Measurements from ENCODE around the gene ARHGAP1.
"Not testable (repeated sequence)": the region's sequence is repeated elsewhere in the genome, so short reads cannot be mapped to it uniquely, and the experiment has no call there.

The ARHGAP1 gene

DNA sequence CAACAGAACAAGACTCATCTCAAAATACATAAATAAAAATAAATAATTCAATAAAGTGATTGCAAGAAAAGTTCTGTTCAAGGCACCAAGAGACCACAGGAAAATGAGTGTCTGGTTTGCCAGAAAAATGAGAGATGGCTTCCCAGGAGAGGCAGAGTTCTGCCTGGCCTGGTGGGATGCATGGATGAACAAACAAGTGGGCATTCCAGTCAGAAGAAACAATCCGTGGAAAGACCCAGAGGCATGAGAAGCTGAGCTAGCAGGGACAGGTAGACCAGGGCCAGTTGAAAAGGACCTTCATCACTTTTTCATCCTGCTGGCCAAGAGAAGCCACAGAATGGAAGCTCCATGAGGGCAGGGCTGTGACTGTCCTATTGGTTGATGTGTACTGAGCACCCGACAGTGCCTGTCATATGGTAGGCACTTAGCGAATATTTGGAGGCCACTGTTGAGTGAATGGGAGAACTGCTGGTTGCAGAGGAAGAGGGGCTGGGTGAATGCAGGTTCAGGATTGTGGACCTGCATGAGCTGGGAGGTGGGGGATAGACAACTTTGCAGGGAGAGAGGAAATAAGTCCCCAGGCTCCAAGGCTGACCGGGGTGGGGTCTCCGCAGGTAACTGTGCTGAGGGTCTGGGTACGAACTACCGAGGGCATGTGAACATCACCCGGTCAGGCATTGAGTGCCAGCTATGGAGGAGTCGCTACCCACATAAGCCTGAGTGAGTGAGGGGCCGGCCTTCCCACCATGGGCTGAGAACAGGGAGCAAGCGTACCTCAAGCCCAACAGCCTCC lies 22.3 kb upstream of the ARHGAP1 start:
- DNase-seq, result no peak

DNA sequence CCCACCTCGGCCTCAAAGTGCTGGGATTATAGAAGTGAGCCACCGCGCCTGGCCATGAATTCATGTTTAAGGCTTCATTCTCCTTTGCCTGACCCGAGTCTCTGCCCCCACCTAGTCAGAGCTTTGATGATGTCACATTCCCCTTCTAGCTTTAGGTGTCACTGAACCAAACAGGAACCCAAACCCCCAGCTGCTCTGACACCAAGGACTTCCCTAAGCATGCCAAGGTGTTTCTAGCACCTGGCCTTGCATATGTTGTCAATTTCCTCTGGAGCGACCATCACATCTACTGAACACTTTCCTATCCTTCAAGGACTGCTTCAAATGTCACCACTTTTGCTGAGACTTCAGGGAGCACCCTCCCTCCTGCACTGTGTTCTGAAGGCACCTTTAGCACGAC lies 20.9 kb upstream of the ARHGAP1 start:
- no peak for DNase-seq

DNA sequence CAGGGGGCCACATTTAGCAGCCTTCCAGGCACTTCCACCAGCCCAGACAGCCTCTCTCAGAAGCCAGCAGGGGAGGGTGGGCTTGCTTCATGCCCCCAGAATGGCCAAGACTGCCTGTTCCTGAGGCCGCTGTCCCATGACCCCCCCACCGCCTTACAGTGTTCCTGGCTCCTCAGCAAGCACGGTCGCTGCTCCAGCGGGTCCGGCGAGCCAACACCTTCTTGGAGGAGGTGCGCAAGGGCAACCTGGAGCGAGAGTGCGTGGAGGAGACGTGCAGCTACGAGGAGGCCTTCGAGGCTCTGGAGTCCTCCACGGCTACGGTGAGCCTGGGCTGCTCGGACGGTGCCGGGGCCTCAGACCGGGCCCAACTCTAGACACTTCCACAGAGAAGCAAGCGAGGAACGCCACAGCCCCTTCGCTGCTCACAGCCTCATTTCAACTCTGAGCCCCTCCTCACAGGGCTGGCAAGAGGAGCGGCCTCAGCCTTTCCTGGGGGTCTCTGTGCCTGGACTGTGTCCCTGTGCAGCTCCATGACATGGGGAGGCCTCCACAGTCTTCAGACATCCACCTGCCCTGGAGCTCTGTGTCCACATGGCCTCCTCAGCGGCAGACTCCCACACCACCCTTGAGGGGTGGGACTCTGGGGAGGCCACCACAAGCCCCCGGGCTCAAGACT lies 19.3 kb upstream of the ARHGAP1 start:
- no peak for DNase-seq

DNA sequence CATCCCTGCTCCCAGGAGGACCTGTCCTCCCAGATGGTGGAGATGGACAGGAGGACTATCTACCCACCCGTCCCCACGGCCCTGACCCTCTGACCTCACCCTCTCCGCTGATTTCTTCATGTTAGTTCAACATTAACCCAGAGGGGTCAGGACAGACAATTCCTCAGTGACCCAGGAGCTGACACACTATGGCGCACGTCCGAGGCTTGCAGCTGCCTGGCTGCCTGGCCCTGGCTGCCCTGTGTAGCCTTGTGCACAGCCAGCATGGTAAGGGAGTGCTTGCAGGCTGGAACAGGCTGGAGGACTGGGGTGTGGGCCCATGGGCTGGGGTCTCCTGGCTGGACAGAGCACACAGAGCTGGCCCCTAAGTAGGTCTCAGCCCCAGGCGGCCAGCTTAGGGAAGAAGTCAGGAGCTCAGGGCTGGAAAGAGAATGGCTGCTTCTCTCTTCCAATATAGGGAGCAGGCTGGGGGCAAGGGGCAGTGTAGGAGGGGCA lies 18.7 kb upstream of the ARHGAP1 start, which contains the start of gene F2:
Gene F2 (plus strand): TSS at position 166 of the 495 bp plus-strand sequence. CDS start 23 bp downstream, at position 189.
- no peak for DNase-seq

DNA sequence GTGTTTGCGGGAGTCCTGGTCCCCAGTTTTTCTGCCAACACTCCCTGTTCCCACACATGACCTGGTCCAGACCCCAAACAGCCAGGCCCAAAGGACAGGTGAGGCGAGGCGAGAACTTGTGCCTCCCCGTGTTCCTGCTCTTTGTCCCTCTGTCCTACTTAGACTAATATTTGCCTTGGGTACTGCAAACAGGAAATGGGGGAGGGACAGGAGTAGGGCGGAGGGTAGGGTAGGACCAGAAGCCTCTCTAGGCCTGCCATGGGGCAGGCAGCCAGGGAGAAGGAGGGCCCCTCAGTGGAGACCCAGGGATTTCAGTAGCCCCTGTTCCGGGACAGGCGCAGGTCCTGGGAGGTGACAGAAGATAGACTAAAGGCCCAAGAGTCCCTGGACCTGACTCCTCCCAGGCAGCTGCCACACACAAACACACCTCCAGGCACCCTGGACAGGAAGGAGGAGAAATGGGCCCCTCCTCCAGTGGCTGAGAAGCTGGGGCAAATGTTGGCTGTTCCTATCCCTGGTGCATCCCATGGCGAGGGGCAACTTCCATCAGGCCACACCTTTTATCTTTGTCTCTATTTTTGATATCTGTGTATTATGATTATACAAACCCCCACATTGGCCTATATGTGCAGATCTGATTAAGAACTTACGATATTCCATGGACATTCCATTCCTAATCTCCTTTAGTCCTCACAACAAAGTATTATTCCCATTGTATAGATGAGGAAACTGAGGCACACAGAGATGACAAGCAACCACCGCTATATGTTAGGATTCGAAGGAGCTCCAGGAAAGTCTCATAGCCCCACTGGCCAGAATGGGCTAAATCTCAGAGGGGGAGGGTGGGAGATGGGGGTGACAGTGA lies 18.0 kb upstream of the ARHGAP1 start:
- no peak for DNase-seq

DNA sequence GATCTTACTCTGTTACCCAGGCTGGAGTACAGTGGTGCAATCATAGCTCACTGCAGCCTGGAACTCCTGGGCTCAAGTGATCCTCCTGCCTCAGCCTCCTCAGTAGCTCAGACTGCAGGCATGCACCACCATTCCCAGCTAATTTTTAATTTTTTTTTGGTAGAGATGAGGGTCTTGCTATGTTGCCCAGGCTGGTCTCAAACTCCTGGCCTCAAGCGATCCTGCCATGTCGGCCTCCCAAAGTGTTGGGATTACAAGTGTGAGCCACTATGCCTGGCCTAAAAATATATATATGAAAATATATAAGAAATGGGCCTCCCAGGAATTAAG lies 17.4 kb upstream of the ARHGAP1 start:
- not testable (repeated sequence) for DNase-seq

DNA sequence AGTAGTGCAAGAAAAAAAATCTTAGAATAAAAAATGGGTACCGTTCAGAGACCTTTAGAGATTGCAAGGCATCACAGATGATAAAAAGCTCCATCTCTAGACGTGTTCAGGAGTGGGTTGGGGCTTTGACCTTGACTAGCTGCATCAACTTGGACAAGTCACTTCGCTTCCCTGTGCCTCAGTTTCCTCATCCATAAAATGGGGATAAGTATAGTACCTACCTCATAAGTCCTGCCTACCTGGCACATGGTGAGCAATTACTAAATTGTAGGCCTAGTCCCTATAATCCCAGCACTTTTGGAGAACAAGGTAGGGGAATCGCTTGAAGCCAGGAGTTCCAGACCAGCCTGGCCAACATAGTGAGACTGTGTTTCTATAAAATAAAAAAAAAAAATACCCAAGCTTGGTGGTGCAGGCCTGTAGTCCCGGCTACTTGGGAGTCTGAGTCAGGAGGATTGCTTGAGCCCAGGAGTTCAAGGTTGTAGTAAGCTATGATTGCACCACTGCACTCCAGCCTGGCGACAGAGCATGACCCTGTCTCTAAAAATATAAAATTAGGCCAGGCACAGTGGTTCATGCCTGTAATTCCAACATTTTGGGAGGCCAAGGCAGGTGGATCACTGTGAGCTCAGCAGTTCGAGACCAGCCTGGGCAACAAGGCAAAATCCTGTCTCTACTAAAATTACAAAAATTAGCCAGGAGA lies 12.6 kb upstream of the ARHGAP1 start:
- no peak for DNase-seq

DNA sequence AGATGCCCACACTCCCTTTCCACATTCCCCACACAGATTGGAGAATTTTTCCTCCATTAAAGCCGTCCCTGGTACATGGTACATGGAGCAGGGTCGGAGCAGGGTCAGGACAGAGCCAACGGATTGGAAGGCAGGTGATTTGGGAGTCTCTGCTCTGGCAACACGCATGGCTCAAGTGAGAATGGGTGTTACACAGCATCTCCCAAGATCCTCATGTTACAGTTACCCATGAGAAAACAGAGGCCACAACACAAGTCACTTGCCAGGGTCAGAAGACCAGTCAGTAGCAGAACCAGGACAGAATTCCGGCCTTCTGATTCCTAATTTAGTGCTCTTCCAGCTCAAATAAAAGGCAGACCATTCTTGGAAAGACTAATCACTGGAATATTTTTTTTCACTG lies 10.9 kb upstream of the ARHGAP1 start:
- DNase-seq, result no peak

DNA sequence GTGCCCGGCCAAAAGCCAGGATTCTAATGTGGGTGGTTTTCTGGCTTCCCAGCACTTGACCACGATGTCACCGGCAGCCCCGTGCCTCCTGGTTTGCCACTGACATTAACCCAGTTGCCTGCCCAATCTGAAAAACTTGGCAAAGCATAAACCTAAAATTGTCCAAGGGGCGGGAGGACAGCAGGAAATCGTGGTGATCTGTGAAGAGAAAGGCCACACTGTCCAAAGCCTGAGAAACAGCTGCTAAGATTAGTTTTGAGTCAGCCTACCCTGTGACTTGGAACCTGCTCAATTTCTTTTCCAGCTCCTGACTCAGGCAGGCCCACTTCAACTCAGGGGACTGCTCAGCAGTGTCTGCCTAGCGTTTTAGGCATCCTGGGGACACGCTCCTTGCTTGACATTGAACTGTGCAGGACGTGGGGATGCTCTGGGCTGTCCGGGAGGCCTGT lies 10.4 kb upstream of the ARHGAP1 start:
- no peak for DNase-seq

DNA sequence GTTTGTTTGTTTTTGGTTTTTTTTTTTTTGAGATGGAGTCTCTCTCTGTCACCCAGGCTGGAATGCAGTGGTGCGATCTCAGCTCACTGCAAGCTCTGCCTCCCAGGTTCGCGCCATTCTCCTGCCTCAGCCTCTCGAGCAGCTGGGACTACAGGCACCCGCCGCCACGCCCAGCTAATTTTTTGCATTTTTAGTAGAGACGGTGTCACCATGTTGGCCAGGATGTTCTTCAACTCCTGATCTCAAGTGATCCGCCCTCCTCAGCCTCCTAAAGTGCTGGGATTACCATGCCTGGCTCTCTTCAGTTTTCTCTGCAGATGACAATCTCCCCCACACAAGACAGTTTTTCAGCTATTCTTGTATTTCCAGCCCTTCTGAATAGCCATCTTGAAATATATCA lies 8.9 kb upstream of the ARHGAP1 start:
- DNase-seq, result not testable (repeated sequence)

DNA sequence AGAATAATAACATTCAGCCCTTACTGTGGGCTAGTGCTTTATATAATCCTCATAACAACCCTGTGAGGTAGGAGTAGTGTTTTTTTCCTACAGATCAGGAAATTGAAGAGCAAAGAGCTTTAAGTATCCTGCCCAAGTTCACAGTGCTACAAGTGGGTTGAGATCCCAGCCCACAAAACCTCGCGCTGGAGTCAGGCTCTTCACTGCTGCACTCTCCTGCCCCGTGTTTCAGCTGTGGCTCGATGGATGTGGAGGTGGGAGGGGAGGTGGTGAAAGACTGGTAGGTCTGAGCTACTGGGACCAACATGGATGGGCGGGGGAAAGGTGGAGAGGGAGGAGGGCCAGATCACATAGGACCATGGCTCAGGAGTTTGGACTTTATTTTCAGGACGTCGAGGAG lies 6.5 kb upstream of the ARHGAP1 start:
- no peak for DNase-seq

DNA sequence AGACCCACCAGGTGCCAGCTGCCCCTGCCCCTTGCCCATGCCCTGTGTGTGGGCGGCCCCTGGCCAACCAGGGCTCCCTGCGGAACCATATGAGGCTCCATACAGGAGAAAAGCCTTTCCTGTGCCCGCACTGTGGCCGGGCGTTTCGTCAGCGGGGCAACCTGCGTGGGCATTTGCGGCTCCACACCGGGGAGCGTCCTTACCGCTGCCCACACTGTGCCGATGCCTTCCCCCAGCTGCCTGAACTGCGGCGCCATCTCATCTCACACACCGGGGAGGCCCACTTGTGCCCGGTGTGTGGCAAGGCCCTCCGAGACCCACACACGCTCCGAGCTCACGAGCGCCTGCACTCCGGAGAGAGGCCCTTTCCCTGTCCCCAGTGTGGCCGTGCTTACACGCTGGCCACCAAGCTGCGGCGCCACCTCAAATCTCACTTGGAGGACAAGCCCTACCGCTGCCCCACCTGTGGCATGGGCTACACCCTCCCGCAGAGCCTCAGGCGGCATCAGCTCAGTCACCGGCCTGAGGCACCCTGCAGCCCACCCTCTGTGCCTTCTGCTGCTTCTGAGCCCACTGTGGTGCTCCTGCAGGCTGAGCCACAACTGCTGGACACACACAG lies 4.8 kb upstream of the ARHGAP1 start:
- no peak for DNase-seq

DNA sequence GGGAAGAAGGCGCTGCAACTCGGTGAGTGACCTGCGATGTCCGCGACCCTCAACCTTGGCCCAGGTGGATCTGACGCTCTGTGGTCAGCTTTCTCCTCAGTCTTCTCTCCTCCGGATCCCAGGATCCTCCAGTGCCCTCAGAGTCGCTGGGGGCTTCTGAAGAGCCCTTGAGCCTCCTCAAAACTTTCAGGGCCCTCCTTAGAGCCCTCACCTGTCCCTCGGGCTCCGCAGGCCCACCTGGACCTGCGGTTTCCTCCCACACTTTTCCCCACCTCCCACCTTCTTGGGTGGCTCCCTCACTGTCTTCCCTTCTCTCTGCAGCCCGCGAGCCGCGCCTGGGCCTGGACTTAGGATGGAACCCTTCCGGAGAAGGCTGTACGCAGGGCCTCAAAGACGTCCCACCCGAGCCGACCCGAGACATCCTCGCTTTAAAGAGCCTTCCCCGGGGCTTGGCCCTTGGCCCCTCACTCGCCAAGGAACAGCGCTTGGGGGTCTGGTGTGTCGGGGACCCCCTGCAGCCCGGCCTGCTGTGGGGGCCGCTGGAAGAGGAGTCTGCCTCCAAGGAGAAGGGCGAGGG lies 747 bp upstream of the ARHGAP1 start:
- DNase-seq, result no peak

DNA sequence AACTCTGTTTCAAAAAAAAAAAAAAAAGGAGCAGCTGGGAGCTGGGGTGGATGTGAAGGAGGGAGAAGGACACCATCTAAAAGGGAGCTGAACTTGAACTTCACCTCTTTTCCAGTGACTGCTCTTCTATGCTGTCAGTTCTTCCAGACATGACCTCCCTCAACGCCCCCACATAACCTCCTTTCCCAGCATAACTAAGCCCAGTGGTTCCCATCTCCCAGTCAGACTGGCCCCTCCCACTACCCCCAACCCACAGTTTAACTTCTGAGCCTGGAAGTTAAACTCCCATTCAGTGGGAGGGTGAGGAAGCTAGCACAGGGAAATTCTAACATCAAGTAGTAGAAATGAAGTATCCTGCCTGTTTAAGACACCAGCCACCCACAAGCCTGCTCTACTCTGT lies 1.8 kb downstream of the ARHGAP1 start:
- DNase-seq, result no peak

DNA sequence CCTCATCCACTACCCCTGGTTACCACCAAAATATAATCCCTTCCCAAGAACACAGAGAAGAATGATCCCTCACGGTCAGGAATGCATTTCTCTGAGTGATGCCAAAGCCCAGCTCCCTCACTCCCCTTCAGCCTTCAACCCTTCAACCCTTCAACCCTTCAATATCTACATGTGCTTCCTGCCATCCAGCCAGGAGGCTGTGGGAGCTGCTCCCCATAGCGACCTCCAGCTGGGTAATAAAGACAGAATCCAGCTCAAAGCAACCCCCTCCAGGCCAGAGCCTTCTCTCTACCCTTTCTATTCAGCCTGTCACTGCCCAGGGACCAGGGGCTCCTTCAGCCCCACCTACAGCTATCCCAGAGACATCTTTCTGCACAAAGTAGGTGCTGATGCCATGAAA lies 2.7 kb downstream of the ARHGAP1 start:
- no peak for DNase-seq

DNA sequence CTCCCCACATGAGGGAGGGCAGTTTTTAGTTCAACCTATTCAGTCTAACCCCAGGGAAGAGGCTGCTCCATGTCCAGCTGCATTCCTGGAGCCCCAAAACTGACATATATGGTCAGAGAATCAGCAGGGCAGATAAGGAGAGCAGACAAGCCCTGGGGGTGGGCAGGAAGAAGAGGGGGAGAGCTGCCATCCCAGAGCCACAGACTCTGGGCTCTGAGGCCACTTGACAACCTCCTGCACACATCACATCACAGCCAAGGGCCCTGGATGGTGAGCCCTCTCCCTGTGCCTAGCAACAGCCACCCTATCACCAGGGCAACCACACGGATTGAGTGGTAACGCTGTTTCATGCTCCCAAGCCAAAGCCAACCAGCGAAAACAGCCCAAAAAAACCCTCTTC lies 3.1 kb downstream of the ARHGAP1 start:
- no peak for DNase-seq

DNA sequence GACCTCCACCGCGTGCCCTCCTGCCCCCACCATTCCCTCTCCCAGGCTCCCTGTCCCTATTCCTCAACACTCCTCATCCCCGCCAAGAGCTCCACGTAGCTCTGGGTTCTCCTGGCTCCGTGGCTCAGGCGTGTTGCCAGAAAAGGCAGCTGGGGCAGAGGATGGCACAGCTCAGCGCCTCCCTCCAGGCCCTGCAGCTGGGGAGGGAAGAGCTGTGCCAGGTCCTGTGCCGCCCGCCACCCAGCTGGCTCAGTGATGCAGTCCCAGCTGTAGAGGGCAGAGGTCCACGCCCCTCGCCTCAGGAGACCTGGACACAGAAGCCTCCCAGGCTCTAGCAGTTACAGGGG lies 4.2 kb downstream of the ARHGAP1 start:
- no peak for DNase-seq

DNA sequence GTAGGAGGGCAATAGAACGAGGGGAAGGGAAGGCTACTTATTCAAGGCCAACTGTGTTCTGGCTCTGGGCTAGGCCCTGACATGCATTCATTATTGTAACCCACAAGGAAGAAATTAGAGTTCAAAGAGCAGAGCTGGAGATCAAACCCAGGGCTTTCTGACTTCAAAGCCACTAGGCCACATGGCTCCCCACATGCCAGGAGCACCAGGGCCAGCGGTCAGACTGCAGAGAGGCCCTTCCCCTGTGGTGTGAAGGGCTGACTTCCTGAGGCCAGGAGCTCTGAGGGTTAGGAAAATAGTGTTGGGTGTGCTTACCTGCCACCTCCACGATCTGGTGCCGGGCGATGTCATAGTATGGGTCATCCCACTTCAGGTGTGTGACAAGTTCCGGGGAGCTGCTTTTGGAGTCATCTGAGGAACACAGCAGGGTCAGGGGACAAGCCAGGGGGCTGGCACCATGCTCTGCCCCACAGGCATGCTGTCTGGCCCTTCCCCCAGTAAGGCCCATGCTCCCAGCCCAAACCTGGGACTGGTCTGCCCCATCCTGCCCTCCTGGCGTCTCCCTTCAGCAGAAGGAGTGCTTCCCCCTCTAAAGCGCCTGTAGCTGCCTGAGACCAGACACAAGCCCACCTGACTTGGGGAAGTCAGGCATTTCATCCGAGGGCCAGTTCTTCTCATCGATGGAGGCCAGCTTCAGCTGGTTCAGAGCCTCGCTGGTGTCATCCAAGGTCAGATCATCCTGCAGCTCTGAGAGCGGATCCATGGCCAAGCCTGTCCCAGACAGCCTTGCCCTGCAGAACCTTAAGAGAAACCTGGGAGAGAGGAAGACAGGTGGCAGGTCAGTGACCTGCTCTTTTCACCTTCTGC lies 4.8 kb downstream of the ARHGAP1 start:
- DNase-seq, result no peak

DNA sequence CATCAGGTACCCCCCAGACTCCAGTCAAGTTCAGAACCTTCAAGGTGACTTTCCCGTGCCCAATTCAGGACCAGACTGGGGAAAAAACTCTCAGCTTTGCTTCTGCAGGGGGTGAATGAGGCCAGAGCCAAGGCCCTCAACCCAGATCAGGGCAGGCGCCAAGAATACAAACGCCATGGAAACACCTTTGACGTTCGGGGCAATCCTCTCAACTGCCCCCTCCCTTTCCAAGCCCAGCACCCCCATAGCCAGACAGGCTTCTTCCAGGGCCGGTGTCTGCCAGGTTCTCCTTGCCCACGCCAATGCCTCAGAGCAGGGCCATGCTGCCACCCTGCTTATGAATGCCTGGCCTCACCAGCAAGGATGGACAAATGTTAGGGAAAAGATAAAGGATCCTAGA lies 5.8 kb downstream of the ARHGAP1 start:
- DNase-seq, result no peak

DNA sequence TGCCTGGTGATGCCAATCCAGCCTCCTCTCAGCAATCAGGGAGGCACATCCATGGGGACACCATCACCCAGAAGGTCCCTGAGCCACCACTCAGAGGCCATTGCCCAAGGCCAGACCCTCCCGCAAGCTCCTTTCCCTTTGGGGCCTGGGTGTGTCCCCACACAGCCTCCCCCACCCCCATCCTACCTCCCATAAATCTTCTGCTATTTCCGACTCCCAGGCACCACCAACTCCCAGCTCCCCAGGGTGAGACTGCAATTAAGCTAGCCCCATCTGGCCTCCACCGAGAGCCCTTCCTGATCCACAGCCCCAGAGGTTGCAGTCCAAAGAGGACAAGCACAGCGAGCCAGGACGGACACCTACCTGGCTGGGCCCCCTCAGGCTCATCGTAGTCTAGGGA lies 6.3 kb downstream of the ARHGAP1 start:
- DNase-seq, result no peak

DNA sequence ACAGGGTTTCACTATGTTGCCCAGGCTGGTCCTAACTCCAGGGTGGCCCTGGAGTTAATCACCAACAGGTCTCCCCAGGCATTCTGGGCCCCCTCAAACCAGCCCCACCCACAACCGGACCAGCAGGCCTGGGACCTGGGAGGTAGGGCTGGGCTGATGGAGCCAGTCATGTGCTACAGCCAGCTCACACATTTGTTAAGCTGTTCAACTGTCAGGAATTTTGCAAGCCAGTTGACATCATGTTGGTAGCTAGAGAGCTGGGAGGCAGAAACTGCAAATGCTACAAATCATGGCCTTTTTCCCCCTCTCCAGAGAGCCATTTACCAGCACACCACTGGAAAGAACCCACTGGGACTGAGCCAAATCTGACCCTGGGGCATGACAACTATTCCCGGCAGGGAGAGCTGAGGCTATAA lies 6.8 kb downstream of the ARHGAP1 start:
- DNase-seq, result no peak
